ENCODE data around the gene CACNA1B.

GRCh38 chr9:138069731-138070456 lies 192.3 kb downstream of the CACNA1B start:
- TF ChIP-seq CTCF (IDR thresholded peaks at IDR 0.05) (no peak), POLR2A (IDR thresholded peaks at IDR 0.05) (no peak), POLR2AphosphoS5 (IDR thresholded peaks at IDR 0.05) (no peak), EP300 (IDR thresholded peaks at IDR 0.05) (no peak)

All from sigmoid colon (tissue), 4 donors.